ENCODE results near the gene HS3ST3A1.

The HS3ST3A1 gene

GRCh38 chr17:13495423-13495822, 106.3 kb downstream of the HS3ST3A1 start:
- no peak for DNase-seq

- DNase-seq = no peak
These were observed 109.0 kb downstream of the HS3ST3A1 start for GRCh38 chr17:13492737-13493122.

DNA sequence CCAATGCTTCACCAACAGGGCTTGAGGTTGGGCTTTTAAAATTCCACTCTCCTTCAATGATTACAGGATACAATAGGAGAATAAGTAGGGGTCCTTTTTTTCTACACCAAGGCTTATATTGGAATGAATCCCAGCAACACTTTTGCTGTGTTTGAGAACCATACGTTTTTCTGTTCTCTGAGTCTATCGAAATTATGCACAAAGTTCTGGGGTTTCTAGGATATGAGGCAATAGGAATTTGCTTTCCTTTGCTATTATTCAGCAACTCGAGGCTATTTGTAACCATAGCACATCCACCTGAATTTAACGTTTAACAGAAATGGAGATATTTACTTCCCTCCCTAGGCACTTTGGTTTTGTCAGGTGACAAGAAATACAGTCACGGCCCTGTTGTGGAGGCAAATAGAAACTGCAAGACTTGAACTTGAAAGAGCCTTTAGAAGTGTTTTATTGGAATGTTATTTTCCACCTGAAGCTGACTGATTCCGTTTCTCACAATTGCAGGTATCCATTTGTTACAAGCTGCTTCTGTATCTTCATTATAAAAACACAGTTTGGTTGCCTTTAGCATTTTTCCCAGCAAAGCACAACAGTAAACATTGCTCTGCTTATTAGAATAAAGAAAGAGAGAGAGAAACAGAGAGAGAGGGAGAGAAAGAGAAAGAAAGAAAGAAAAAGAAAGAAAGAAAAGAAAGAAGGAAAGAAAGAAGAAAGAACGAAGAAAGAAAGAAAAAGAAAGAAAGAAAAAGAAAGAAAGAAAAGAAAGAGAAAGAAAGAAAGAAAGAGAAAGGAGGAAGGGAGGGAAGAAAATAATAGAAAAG, 109.6 kb downstream of the HS3ST3A1 start:
- DNase-seq = no peak

DNA sequence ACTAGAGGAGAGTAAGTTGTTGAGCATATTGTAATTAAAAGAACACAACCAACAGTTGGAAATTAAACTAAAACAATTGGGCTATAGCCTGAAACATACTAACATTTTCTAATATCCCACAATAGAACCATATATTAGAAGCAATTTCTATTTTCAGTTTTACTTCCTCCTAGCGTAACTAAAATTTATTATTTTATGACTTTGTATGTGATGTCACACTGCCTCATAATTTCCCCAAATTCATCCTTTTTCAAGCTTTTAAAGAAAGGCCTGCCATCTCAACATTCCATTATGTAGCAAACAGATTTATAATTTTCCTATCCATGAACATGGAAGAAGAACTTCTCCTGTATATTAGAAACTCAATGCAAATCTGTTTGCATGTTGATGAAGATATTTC, 110.2 kb downstream of the HS3ST3A1 start:
- no peak for DNase-seq

- DNase-seq = no peak
These were observed 110.7 kb downstream of the HS3ST3A1 start for GRCh38 chr17:13490906-13491482.

GRCh38 chr17:13490427-13490826, 111.3 kb downstream of the HS3ST3A1 start:
- DNase-seq = no peak

DNA sequence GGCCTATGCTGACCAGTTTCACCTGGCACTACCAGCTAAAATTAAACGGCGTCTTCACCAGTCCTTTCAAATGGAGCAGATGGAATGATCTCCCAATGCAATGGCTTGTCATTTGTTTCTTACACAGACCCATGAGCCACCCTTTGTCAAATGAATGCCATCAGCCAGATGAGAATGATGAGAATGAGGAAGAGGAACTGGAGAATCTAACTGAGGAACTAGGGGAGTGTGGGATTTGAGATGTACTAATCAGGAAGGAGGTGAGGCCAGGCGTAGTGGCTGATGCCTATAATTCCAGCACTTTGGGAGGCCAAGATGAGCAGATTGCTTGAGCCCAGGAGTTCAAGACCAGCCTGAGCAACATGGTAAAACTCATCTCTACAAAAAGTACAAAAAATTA, 116.4 kb downstream of the HS3ST3A1 start:
- DNase-seq = no peak

DNA sequence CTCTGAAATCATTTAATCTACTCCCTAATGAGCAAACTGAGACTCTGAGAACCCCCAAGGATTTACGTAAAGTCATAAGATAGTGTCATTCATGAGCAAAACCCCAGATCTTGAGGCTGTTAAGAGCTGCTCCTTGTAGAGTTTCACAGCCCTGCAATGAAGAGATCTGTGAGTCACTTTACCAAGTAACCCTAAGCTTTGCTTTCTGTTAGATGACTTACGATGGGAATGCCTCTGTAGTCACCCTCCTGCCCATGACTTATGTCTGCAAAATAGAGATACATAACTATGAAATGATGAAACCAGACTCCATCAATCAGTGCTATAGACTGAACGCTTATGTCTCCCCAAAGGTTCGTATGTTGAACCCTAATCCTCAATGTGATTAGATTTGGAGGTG, 117.7 kb downstream of the HS3ST3A1 start:
- DNase-seq = no peak

DNA sequence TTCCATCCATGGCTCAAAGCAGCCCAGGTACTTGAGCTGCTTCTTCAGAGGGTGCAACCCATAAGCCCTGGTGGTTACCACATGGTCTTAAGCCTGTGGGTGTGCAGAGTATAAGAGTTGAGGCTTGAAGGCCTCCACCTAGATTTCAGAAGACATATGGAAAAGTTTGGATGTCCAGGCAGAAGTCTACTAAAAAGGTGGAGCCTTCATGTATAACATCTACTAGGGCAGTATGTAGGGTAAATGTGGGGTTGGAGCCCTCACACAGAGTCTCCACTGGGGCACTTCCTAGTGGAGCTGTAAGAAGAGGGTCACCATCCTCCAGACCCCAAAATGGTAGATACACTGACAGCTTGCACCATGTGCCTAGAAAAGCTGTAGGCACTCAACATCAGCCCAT, 120.9 kb downstream of the HS3ST3A1 start:
- no peak for DNase-seq

DNA sequence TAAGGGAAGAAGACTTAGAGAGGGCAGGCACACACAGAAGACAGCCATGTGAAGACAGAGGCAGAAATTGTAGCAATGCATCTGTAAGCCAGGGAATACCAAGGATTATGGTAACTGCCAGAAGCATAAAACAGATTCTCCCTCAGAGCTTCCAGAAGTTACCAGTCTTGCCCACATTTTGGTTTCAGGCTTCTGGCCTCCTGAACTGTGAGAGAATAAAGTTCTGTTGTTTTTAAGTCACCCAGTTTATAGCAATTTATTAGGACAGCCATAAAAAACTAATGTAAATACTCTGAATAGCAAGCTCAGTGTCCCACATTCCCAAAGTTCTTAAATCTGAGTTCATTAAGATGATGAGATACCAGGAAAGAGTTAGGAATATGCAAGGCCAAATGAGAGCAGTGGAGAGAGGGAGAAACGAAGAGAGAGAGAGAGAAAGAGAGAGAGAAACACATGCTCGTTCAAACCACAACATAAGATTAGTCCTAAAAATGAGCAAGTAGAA, 123.4 kb downstream of the HS3ST3A1 start:
- DNase-seq = no peak

GRCh38 chr17:13477180-13477611, 124.5 kb downstream of the HS3ST3A1 start:
- no peak for DNase-seq

DNA sequence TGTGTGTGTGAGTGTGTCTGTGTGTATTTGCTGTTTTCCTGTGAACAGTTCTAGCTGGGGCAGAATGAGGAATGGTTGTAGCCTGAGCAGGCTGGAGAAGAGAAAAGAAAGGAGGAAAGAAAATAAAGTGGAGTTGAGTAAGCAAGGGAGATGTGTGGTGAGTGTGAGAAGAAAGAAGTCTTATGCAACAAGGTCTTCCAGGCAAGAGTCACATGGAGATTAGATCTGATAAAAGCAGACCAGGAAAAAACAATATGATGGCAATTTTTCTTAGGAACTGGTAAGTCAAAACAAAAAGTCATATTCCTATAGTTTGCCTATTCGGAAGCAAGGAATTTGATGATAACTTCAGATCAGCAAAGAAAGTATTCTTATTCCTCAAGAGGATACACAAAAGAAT, 125.0 kb downstream of the HS3ST3A1 start:
- no peak for DNase-seq

- no peak for DNase-seq
These were observed 126.0 kb downstream of the HS3ST3A1 start for GRCh38 chr17:13475574-13476223.

DNA sequence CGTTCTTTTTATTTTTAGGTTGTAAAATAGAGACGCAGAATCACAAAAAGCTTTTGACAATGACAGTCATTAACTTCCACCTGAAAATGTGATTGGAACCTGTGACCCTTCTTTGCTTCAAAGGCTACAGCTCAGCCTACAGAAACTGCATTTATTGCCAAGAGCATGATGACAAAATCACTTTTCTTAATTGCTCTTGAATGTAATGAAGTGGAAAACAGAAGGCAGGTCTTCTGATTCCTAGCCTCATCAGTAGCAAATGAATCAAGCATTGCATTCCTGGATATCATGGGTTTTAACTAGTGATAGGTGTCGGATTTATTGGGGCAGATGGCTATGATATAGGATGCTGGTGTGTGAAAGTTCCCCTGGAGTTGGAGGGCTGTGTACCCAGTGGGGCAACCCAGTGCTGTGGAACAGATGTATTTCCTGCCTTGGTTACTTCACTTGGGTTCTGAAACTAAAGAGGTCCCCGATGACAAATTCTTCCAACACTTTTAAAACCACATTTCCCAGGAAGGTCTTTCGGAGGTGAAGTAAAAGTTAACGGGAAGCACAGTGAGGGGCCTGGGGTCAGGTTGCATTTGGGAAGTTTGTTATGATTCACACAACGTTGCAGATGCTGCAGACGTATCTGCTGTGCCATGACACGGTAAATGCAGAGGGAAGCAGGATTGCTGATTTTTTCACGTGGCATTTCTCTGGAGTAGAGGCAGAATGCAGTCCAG, 127.5 kb downstream of the HS3ST3A1 start:
- DNase-seq = no peak

GRCh38 chr17:13465678-13466077, 136.1 kb downstream of the HS3ST3A1 start:
- DNase-seq = no peak

- no peak for DNase-seq
These were observed 139.0 kb downstream of the HS3ST3A1 start for GRCh38 chr17:13462673-13463124.

- DNase-seq = no peak
These were observed 139.6 kb downstream of the HS3ST3A1 start for GRCh38 chr17:13462146-13462545.

DNA sequence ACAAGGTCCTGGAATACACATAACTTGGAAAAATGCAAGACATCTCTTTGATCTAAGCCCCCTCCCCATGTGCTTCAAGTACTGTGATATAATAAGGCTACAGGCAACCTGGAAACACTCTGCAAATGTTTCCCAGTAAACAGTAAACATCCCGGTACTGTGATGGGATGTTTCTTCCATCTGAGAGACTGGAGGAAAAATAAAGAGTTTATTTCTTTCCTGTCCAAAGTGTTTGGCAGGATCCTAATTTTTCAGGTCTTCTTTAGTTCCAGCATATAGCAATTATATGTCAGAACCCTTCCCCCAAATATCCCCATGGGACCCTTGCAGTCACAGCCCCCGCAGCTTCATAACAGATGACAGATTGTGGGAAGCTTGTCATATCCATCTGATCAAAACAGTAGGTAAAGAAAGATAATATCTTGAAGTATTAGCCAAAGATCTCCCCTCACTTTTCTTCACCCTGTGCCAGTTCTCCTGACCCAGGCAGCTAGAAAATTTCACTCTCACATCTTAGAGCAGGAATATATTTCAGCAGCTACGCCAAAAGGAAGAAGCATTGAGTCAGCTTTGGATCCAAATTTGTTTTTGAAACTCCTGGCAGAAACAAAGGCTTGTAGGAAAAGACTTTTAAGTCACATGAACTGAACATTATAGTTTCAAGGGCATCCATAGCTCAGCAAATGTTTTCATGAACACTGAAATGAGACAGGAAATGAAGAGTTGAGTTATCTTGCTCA, 141.3 kb downstream of the HS3ST3A1 start:
- DNase-seq = no peak

GRCh38 chr17:13457783-13458182, 143.9 kb downstream of the HS3ST3A1 start:
- no peak for DNase-seq

All from amygdala (tissue), 56 donors.